Esophagus (tissue), 2 donors: ENCODE results near the gene FAM136A. TPM values are rescaled to one million over a fixed set of nuclear protein-coding genes. Genes with fewer than 3 reads are reported as not detected.
"Not testable (repeated sequence)": the region's sequence is repeated elsewhere in the genome, so short reads cannot be mapped to it uniquely, and the experiment has no call there.

ENCODE experiments used
- H3K27ac ChIP-seq, 2 donors: one replicate each; pipeline ENCODE4 v1.5.1; 2013; ENCODE audit warnings: low read depth in 2 of 2, mild to moderate bottlenecking in 2 of 2, inconsistent platforms in 1 of 2, low read length in 1 of 2, moderate library complexity in 1 of 2
- H3K27me3 ChIP-seq, 2 donors: one replicate each; pipeline ENCODE4 v1.6.1; 2013; ENCODE audit warnings: low read length in 2 of 2, control low read depth in 1 of 2, mild to moderate bottlenecking in 1 of 2; ENCODE audit not compliant: insufficient read depth in 2 of 2, control insufficient read depth in 1 of 2
- H3K36me3 ChIP-seq, 2 donors: one replicate each; pipeline ENCODE4 v1.6.1; 2013; ENCODE audit warnings: low read length in 1 of 2; ENCODE audit not compliant: control insufficient read depth in 2 of 2, insufficient read depth in 2 of 2
- H3K4me1 ChIP-seq, 2 donors: one replicate each; pipeline ENCODE4 v1.6.1; 2013; ENCODE audit warnings: low read length in 1 of 2; ENCODE audit not compliant: control insufficient read depth in 2 of 2, insufficient read depth in 2 of 2
- H3K4me3 ChIP-seq, 2 donors: one replicate each; pipeline ENCODE4 v1.5.1; 2013; ENCODE audit warnings: low read length in 2 of 2, mild to moderate bottlenecking in 2 of 2, low read depth in 1 of 2, moderate library complexity in 1 of 2
- H3K9me3 ChIP-seq, 2 donors: one replicate each; pipeline ENCODE4 v1.6.1; 2013; ENCODE audit warnings: mild to moderate bottlenecking in 2 of 2, low read depth in 1 of 2, low read length in 1 of 2, moderate library complexity in 1 of 2; ENCODE audit not compliant: control insufficient read depth in 2 of 2, insufficient read depth in 1 of 2
- WGBS, 2 donors: extraction: QIAGEN DNeasy Blood & Tissue Kit; methylation state at CpG; one replicate each; pipeline ENCODE4 v1.1.7; 2013; 5-methylcytosine and 5-hydroxymethylcytosine counted together
- polyA plus RNA-seq, 2 donors: library from polyadenylated mRNA; stranded (reverse); fragments of 200-250 nt; gene quantifications; one replicate each; pipeline ENCODE4 v1.2.3, GENCODE V29; 2013
- donor health status: healthy with polysubstance abuse.
- donor health status: Bipolar disorder and iron deficiency.

Gene FAM136A
- polyA plus RNA-seq, 2 donors = 25.1 to 33.1 TPM

GRCh38 chr2:70266925-70267324 lies 34.9 kb downstream of the FAM136A start:
- H3K4me3 ChIP-seq, H3K9me3 ChIP-seq, H3K27ac ChIP-seq, H3K4me1 ChIP-seq, H3K27me3 ChIP-seq: not testable (repeated sequence)
- H3K36me3 ChIP-seq = peaks cover 2 to 12% of the 10 kb centered on the region in 2 donors
- WGBS, 2 donors = 96 to 99% methylated on average over 23 to 30 of the region's 30 CpGs

- Histone ChIP-seq H3K4me3 (no peak overlapping the region), H3K4me1 (no peaks in the 10 kb centered on the region), H3K9me3 (no peaks in the 10 kb centered on the region), H3K36me3 (peaks cover 2 to 13% of the 10 kb centered on the region in 2 donors), H3K27me3 (no peaks in the 10 kb centered on the region), H3K27ac (no peak overlapping the region)
- WGBS, 2 donors = 73 to 80% methylated on average over 1 of the region's 1 CpG
These were observed 40.4 kb downstream of the FAM136A start for GRCh38 chr2:70261501-70261900.

GRCh38 chr2:70258532-70258875 lies 43.4 kb downstream of the FAM136A start:
- 4 to 8% methylated on average over 12 of the region's 12 CpGs for WGBS, 2 donors
- H3K9me3 ChIP-seq = no peaks in the 10 kb centered on the region
- H3K27ac ChIP-seq = peak overlapping the region; percentile 96 to 98
- peaks cover 0 to 6% of the 10 kb centered on the region in 2 donors for H3K36me3 ChIP-seq
- no peaks in the 10 kb centered on the region for H3K4me1 ChIP-seq
- H3K27me3 ChIP-seq = no peaks in the 10 kb centered on the region
- peak overlapping the region; percentile 65 to 91 for H3K4me3 ChIP-seq

- WGBS, 2 donors = 92 to 95% methylated on average over 8 of the region's 8 CpGs
- H3K36me3 ChIP-seq = peaks cover 0 to 6% of the 10 kb centered on the region in 2 donors
- H3K9me3 ChIP-seq = no peaks in the 10 kb centered on the region
- H3K4me3 ChIP-seq = no peak overlapping the region
- H3K4me1 ChIP-seq = no peaks in the 10 kb centered on the region
- H3K27me3 ChIP-seq = no peaks in the 10 kb centered on the region
- H3K27ac ChIP-seq = no peak overlapping the region
These were observed 46.1 kb downstream of the FAM136A start for GRCh38 chr2:70255637-70256314.

- Histone ChIP-seq H3K4me3 (no peak overlapping the region), H3K9me3 (no peaks in the 10 kb centered on the region), H3K36me3 (no peaks in the 10 kb centered on the region), H3K4me1 (no peaks in the 10 kb centered on the region), H3K27me3 (no peaks in the 10 kb centered on the region), H3K27ac (no peak overlapping the region)
- WGBS, 2 donors = 74 to 75% methylated on average over 16 of the region's 16 CpGs
These were observed 51.4 kb downstream of the FAM136A start for GRCh38 chr2:70250434-70250833.

- H3K9me3 ChIP-seq = no peaks in the 10 kb centered on the region
- no peaks in the 10 kb centered on the region for H3K36me3 ChIP-seq
- no peaks in the 10 kb centered on the region for H3K4me1 ChIP-seq
- peak within 1 kb of the TSS; percentile 98 to 100 for H3K27ac ChIP-seq
- 0% methylated on average over 47 of the region's 47 CpGs for WGBS, 2 donors
- H3K27me3 ChIP-seq = no peaks in the 10 kb centered on the region
- H3K4me3 ChIP-seq = peak within 1 kb of the TSS; percentile 90 to 93
These were observed 53.6 kb downstream of the FAM136A start, which contains the start of gene TIA1 for GRCh38 chr2:70248181-70248847. Gene TIA1, minus strand, starts transcription at chr2:70248628. Its CDS starts 198 bp downstream, at chr2:70248430.

GRCh38 chr2:70247364-70248180 lies 54.3 kb downstream of the FAM136A start:
- Histone ChIP-seq H3K4me1 (no peaks in the 10 kb centered on the region), H3K9me3 (no peaks in the 10 kb centered on the region), H3K4me3 (peak overlapping the region; percentile 90 to 93), H3K36me3 (no peaks in the 10 kb centered on the region), H3K27ac (peak overlapping the region; percentile 98 to 100), H3K27me3 (no peaks in the 10 kb centered on the region)
- WGBS, 2 donors = 0% methylated on average over 20 of the region's 20 CpGs

Other genes with a start within 250 kb of the FAM136A start
- gene PCBP1, start 214.6 kb downstream of the FAM136A start, polyA plus RNA-seq = 100 to 1,000 TPM; 314 to 323 TPM
- gene C2orf42, start 111.0 kb downstream of the FAM136A start, polyA plus RNA-seq = 1 to 10 TPM; 2.8 to 2.9 TPM
- gene TIA1, start 53.4 kb downstream of the FAM136A start, polyA plus RNA-seq = 10 to 100 TPM; 22.8 to 51.3 TPM
- 10 to 100 TPM; 13.4 to 19.0 TPM for gene PCYOX1, start 43.9 kb downstream of the FAM136A start, polyA plus RNA-seq
- gene SNRPG, start 8.3 kb downstream of the FAM136A start, polyA plus RNA-seq = 100 to 1,000 TPM; 160 to 164 TPM